Activated naive CD8-positive, alpha-beta T cell treated with anti-CD3 and anti-CD28 coated beads, Interleukin-2, amount 50 U/mL, for 24 hours (primary cell): ENCODE results near the gene ACD.
"Not testable (repeated sequence)": the region's sequence is repeated elsewhere in the genome, so short reads cannot be mapped to it uniquely, and the experiment has no call there.

Experiments
- ATAC-seq: fragments of 150-1000 bp; cut with Tn5 transposase; one replicate; pipeline ENCODE4 v1.10.0; 2021
- DNase-seq: peaks from one replicate; pipeline ENCODE4 v3.0.0; 2021
- H3K27ac Mint-ChIP-seq: one replicate; pipeline ENCODE4 v1.8.0; 2021; ENCODE audit warnings: mild to moderate bottlenecking, mixed read lengths
- H3K27me3 Mint-ChIP-seq: one replicate; pipeline ENCODE4 v1.8.0; 2021; ENCODE audit warnings: mixed read lengths
- H3K36me3 Mint-ChIP-seq: one replicate; pipeline ENCODE4 v1.8.0; 2021; ENCODE audit warnings: low read depth, mixed read lengths
- H3K4me1 Mint-ChIP-seq: one replicate; pipeline ENCODE4 v1.8.0; 2021; ENCODE audit warnings: mixed read lengths
- H3K4me3 Mint-ChIP-seq: one replicate; pipeline ENCODE4 v1.8.0; 2021; ENCODE audit warnings: mild to moderate bottlenecking, moderate library complexity, mixed read lengths
- H3K9me3 Mint-ChIP-seq: one replicate; pipeline ENCODE4 v1.8.0; 2021; ENCODE audit warnings: mixed read lengths

ACD gene

DNA sequence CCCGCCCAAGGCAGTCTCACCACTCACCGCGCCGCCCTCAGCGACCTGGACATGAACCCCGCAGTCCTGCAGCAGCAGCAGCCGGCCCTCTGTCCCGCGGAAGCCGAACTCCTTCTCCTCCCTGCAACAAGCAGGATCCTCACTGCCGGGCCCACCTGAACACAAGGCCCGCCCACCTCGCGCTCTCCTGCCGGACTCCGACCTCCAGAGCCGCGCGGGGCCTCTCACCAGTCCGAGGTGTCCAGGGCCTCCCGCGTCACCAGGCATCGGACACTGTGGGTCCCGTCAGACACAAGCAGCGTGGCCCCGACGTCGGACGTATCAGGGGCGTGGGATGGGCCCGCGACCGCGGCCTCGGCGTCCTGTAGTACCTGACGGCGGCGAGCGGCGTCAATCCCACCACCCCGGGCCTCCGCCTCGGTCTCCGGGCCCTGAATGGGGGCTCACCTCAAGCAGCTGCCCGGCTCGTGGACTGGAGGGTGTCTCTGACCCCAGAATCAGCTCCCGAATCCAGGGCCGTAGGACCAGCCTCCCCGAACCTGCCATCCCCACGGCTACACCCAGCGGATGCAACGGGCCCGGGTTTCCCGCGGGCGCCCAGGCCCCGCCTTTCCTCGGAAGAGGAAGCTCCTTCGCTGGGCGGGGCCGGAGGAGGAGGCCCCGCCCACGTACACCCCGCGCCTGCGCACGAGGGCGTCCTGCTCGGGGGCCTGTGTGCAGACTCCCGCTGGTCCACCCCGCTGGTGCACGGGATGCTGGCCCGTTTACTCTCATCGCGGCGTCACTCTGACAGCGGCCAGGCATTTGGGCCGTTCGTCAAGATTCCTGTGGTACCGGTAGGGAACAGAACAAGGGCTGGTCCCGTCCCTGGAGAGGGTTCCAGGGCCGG is at the start of gene ACD:
Gene ACD (minus strand): TSS at position 586 of the 889 bp plus-strand sequence. CDS start 40 bp downstream, at position 546.
- H3K4me1 Mint-ChIP-seq, result peaks cover 18% of the 10 kb centered on the region
- DNase-seq, result peak; percentile 95
- peaks cover 13% of the 10 kb centered on the region for H3K36me3 Mint-ChIP-seq
- ATAC-seq, result peak; percentile 68
- peak within 1 kb of the TSS; percentile 96 for H3K27ac Mint-ChIP-seq
- peak within 1 kb of the TSS; percentile 92 for H3K4me3 Mint-ChIP-seq
- H3K9me3 Mint-ChIP-seq, result no peaks in the 10 kb centered on the region
- H3K27me3 Mint-ChIP-seq, result no peaks in the 10 kb centered on the region

- ATAC-seq (no peak), DNase-seq (no peak)
- no peaks in the 10 kb centered on the region for H3K27me3 Mint-ChIP-seq
- H3K27ac Mint-ChIP-seq, result no peak overlapping the region
- no peak overlapping the region for H3K4me3 Mint-ChIP-seq
- H3K4me1 Mint-ChIP-seq, result peaks cover 5% of the 10 kb centered on the region
- H3K9me3 Mint-ChIP-seq, result no peaks in the 10 kb centered on the region
- H3K36me3 Mint-ChIP-seq, result peaks cover 3% of the 10 kb centered on the region
Measured at GRCh38 chr16:67709050-67709449, 49.0 kb upstream of the ACD start.

- no peak for DNase-seq
- peaks cover 5% of the 10 kb centered on the region for H3K36me3 Mint-ChIP-seq
- no peaks in the 10 kb centered on the region for H3K27me3 Mint-ChIP-seq
- H3K4me1 Mint-ChIP-seq, result peaks cover 12% of the 10 kb centered on the region
- no peaks in the 10 kb centered on the region for H3K9me3 Mint-ChIP-seq
- no peak overlapping the region for H3K27ac Mint-ChIP-seq
- H3K4me3 Mint-ChIP-seq, result no peak overlapping the region
- ATAC-seq, result no peak
Measured at GRCh38 chr16:67708368-67708771, 48.3 kb upstream of the ACD start.

GRCh38 chr16:67707790-67708189 is 47.7 kb upstream of the ACD start:
- Mint-ChIP-seq H3K4me3 (no peak overlapping the region), H3K36me3 (peaks cover 7% of the 10 kb centered on the region), H3K27ac (no peak overlapping the region), H3K9me3 (no peaks in the 10 kb centered on the region), H3K4me1 (peaks cover 18% of the 10 kb centered on the region), H3K27me3 (no peaks in the 10 kb centered on the region)
- no peak for ATAC-seq
- no peak for DNase-seq

- Mint-ChIP-seq H3K27me3 (no peaks in the 10 kb centered on the region), H3K27ac (no peak overlapping the region), H3K4me3 (no peak overlapping the region), H3K4me1 (peaks cover 19% of the 10 kb centered on the region), H3K36me3 (peaks cover 7% of the 10 kb centered on the region), H3K9me3 (no peaks in the 10 kb centered on the region)
- no peak for DNase-seq
- no peak for ATAC-seq
Measured at GRCh38 chr16:67707210-67707609, 47.1 kb upstream of the ACD start.

DNA sequence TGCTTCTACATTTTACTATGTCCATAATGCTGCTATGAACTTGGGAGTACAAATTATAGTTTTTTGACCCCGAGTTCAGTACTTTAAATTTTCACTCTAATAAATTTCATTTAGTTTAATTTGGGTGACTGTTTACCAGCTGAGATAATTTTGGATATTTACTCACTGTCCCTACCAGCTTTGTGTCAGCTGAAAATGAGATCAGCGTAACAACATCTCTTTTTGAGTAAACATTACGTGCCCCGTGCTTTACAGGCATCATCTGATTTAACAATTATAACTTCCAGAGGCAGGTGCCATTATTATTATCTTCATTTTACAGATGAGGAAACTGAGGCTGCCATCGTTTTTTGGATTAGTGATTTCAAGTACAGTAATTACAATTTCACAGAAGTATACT is 44.0 kb upstream of the ACD start:
- Mint-ChIP-seq H3K9me3 (no peaks in the 10 kb centered on the region), H3K27me3 (no peaks in the 10 kb centered on the region), H3K4me1 (peaks cover 19% of the 10 kb centered on the region), H3K36me3 (peaks cover 3% of the 10 kb centered on the region), H3K4me3 (no peak overlapping the region), H3K27ac (peak overlapping the region; percentile 38)
- ATAC-seq (no peak), DNase-seq (no peak)

DNA sequence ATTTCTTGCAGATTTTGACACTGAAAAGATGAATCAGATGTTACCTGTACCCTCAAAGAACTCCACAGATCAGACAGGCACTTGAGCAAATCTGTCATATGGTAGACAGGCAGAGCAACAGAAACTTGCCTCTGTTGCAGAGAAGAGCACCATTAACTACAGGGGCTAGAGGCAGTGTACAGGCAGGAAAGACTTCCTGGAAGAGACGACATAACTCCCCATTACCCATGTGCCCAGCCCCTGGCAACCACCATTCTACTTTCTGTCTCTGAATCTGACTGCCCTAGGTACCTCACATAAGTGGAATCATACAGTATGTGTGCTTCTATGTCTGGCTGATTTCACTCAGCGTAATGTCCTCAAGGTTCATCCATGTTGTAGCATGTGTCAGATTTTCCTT is 43.6 kb upstream of the ACD start:
- H3K27me3 Mint-ChIP-seq, result no peaks in the 10 kb centered on the region
- peaks cover 5% of the 10 kb centered on the region for H3K36me3 Mint-ChIP-seq
- peak overlapping the region; percentile 38 for H3K27ac Mint-ChIP-seq
- H3K9me3 Mint-ChIP-seq, result peaks cover 2% of the 10 kb centered on the region
- H3K4me3 Mint-ChIP-seq, result no peak overlapping the region
- DNase-seq (no peak), ATAC-seq (peak; percentile 57)
- H3K4me1 Mint-ChIP-seq, result peaks cover 19% of the 10 kb centered on the region

GRCh38 chr16:67702130-67702529 is 42.1 kb upstream of the ACD start:
- H3K27me3 Mint-ChIP-seq, result no peaks in the 10 kb centered on the region
- H3K27ac Mint-ChIP-seq, result no peak overlapping the region
- peaks cover 10% of the 10 kb centered on the region for H3K36me3 Mint-ChIP-seq
- DNase-seq (no peak), ATAC-seq (no peak)
- H3K4me1 Mint-ChIP-seq, result peaks cover 19% of the 10 kb centered on the region
- peaks cover 3% of the 10 kb centered on the region for H3K9me3 Mint-ChIP-seq
- no peak overlapping the region for H3K4me3 Mint-ChIP-seq

DNA sequence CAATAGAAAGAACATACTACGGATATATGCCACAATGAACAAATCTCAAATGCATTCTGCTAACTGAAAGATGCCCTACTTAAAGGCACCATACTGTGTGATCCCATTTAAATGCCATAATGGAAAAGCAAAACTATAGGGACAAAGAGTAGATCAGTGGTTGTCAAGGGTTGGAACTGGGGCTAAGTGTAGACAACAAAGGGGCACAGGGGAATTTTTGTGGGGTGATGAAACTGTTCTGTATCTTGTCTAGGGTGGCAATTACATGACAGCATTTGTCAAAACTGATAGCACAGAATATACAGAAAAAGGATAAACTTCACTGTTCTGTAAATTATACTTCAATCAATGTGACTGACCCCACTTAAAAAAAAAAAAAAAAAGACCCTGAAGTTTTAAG is 41.4 kb upstream of the ACD start:
- Mint-ChIP-seq H3K9me3 (peaks cover 3% of the 10 kb centered on the region), H3K27ac (no peak overlapping the region), H3K36me3 (peaks cover 10% of the 10 kb centered on the region), H3K4me1 (peaks cover 19% of the 10 kb centered on the region), H3K4me3 (no peak overlapping the region), H3K27me3 (no peaks in the 10 kb centered on the region)
- no peak for ATAC-seq
- DNase-seq, result no peak

- ATAC-seq, result no peak
- H3K4me3 Mint-ChIP-seq, result no peak overlapping the region
- H3K4me1 Mint-ChIP-seq, result peaks cover 16% of the 10 kb centered on the region
- H3K27me3 Mint-ChIP-seq, result no peaks in the 10 kb centered on the region
- H3K36me3 Mint-ChIP-seq, result peaks cover 10% of the 10 kb centered on the region
- DNase-seq, result no peak
- peaks cover 3% of the 10 kb centered on the region for H3K9me3 Mint-ChIP-seq
- no peak overlapping the region for H3K27ac Mint-ChIP-seq
Measured at GRCh38 chr16:67699265-67699664, 39.2 kb upstream of the ACD start.

- H3K27me3 Mint-ChIP-seq, result no peaks in the 10 kb centered on the region
- H3K9me3 Mint-ChIP-seq, result peaks cover 3% of the 10 kb centered on the region
- peaks cover 6% of the 10 kb centered on the region for H3K36me3 Mint-ChIP-seq
- no peaks in the 10 kb centered on the region for H3K4me1 Mint-ChIP-seq
- ATAC-seq (no peak), DNase-seq (no peak)
- H3K27ac Mint-ChIP-seq, result no peak overlapping the region
- no peak overlapping the region for H3K4me3 Mint-ChIP-seq
Measured at GRCh38 chr16:67697422-67698185, 37.5 kb upstream of the ACD start.

DNA sequence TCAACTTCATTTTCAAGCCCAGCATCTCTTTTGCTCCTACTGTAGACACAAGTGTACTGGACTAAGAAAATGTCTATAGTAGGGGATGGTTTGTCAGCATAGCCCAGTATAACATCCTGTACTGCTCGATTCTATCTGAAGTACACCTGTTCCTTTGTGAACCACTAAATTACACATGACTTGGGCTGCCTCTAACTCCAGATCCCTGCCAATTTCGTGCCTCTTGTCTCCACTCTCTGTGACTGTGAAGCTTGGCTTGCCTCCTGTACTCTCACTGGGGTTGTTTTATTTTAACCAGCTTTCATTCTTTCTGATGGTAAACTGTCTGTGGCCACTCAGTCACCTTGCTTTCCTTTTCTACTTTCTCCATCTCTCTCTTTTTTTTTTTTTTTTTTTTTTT is 34.6 kb upstream of the ACD start:
- Mint-ChIP-seq H3K27me3 (no peaks in the 10 kb centered on the region), H3K27ac (no peak overlapping the region), H3K4me3 (no peak overlapping the region), H3K4me1 (no peaks in the 10 kb centered on the region), H3K36me3 (peaks cover 6% of the 10 kb centered on the region), H3K9me3 (peaks cover 3% of the 10 kb centered on the region)
- no peak for DNase-seq
- no peak for ATAC-seq

GRCh38 chr16:67693517-67694285 is 33.6 kb upstream of the ACD start:
- H3K4me3 Mint-ChIP-seq, H3K27ac Mint-ChIP-seq, H3K9me3 Mint-ChIP-seq, H3K27me3 Mint-ChIP-seq, H3K4me1 Mint-ChIP-seq, H3K36me3 Mint-ChIP-seq, ATAC-seq, DNase-seq: not testable (repeated sequence)

DNA sequence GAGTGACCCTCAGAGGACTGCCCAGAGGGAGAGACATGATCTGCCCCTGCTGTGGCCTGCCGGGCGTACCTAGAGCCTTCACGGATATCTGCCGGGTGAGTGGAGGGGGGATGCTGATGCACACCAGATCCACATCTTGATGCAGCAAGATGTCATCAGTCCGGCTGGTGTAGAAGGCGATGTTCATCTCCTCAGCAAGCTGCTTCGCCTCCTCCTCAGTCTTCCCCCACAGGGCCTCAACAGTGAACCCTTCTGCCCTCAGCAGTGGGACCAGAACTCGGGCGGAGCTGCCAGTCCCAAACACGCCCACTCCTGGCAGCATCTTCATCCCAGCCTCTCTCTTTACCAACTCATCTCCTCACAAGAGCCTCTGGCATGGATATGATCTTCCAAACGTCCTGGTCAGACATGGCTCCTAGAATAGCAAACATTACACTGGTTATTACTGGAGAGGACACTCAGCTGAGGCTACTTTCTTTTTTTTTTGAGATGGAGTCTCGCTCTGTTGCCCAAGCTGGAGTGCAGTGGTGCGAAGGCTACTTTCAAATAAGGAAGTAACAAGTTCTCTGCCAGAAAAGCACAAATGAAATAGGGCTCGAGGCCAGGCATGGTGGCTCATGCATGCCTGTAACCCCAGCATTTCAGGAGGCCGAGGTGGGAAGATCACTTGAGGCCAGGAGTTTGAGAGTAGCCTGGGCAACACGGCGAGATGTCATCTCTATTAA is 25.5 kb upstream of the ACD start:
- ATAC-seq, result no peak
- DNase-seq, result no peak
- no peaks in the 10 kb centered on the region for H3K9me3 Mint-ChIP-seq
- H3K36me3 Mint-ChIP-seq, result peaks cover 15% of the 10 kb centered on the region
- no peak overlapping the region for H3K27ac Mint-ChIP-seq
- H3K4me1 Mint-ChIP-seq, result peaks cover 3% of the 10 kb centered on the region
- H3K4me3 Mint-ChIP-seq, result no peak overlapping the region
- H3K27me3 Mint-ChIP-seq, result no peaks in the 10 kb centered on the region
